DMS114 treated with DMSO at 0.1 percent for 48 hours (cell line): ENCODE measurements around the gene IPO4.

Experiments
- DNase-seq: peaks from one replicate; lab custom pipeline; 2025; ENCODE audit not compliant: unreplicated experiment; lab: John Stamatoyannopoulos, UW

The IPO4 gene

DNA sequence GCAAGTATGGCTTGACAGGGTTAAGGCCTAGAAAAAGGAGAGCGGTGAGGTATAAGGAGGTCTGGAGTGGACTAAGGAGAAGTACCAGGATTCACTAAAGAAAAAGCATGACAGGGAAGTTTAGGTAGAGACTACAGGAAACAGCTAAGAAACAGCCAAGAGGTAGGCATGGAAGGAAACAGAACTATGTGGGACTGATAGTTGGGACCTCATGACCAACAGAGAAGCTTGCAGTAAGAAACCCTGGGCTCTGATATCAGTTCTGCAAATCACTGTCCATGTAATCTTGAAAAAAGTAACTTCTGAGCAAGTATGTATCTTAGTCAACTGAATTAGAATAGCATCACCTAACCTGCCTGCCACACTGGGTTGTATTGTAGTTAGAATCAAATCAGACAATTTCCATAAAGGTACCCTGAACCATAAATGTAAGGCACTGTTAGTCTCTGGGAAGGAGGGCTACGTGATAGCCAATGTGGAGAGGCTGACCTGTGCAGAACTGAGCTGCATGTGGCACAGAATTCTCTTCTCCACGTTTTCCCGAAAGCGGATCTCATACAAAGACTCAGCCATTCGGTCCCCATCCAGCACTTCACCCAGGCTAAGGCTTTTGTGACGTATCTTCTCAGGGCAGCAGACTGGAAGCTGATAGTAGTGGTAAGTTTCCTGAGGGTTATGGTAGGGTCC is 5.7 kb upstream of the IPO4 start:
- DNase-seq: no peak

DNA sequence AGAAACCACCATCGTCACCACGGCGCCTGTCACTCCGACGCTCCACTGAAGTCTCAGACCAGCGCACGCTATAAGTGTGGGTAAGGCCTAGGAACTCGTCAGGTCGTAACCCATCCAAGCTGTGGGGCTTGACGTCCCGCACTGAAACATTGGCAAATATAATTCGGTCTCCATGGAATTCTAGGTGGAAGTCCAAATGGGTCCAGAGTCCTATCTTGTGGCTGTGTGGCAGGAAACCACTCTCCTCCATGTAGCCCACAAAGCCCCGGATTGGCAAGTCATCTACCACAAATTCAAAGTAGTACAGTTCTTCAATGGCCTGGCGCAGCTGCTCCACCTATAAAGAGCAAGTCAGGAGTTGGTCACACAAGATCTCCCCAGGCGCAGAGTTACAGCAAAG is 4.3 kb upstream of the IPO4 start:
- no peak for DNase-seq

DNA sequence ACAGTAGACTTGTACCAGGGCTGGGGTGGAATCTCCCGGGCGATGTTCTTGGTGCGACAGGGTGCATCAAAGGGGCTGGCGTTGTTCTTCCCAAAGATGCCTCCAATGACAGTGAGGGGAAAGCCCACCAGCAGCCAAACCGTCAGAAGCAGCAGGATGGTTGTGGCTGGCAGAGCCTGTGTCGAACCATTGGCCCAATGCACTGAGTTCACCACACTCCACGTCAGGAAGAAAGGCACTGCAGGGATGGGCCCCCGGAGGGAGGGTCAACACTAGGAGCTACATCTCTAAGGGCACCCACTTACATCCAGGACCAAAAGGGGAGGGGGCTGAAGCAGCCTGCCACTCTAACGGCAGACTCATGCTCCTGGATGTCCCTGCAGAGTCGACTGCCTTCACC is 1.8 kb upstream of the IPO4 start:
- DNase-seq: no peak

DNA sequence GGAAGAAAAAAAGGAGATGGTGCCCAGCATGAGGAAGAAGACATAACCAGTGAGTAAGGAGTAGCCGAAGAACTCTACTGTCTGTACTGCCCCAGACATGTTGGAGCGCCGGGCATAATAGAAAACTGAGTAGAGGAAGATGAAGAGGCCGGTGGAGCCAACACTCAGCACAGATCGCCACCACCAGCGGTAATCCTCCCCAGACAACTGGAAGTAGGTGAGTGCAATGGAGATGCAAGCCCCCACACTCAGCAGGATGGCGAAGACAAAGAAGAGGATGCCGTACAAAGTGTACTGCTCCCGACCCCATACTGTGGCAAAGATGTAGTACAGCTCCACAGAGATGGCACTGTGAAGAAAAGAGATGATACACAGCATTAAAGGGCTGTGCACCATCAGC is 844 bp upstream of the IPO4 start:
- DNase-seq: no peak

DNA sequence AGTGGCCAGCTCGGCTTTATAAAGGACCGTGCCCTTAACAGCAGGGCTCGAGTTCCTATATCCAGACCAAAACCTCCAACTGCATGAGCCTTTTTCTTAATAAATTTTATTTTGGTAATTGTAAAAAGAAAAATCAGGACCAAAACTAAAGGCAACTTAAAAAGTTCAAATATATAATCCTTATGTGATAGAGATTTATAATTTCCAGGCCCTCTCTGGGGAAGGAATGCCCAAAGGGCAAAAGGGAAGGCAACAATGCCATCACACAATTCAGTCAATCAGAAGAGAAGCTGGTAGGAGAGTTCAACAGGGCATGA is 401 bp upstream of the IPO4 start:
- no peak for DNase-seq

DNA sequence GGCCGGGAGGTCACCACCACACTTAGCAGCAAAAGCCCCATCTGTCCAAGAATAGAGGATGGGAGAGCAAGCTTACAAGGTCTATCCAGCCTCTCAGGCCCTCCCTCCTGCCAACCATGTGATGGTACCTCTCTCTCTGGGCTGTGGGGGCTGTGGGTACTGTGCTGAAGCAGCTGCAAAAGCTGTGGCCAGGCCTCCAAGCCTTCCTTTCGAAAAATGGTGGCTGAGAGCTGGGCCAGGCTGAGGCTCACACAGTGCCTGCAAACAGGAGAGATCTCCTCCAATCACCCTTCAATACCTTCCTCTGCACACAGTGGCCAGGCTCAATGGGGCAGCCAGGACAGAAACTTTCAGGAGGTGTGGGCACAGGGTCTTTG is 1.1 kb downstream of the IPO4 start:
- DNase-seq: no peak

DNA sequence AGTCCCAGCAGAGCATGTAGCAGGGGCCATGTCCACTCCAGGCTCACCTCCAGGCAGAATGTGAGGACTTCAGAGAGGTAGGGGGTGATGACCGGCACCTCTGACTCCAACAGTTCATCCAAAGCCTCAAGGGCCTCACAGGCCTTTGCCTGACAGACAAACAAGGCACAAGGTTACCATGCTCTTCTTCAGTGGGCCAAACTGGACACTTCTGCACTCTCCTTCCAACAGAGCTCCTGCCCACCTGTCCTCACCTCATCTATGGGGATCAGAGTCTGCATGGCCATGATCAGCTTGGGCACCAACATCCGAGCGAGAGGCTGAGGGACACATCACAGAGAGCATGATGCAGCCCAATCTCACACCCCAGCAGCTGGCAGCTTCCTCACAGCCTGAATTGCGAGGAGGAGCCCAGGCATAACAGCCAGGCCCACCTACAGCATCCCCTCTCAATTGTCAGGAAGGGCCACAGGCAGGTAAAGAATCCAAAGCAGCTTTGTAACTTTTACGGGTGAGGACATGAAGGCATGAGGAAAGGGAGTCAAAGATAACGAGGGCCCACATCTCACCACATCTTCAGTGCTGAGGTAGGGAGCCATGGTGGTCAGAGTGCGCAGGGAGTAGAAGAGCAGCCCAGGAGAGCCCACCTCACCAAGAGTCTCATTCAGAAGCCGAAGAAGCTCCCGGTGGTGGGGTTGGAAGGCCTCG is 1.6 kb downstream of the IPO4 start:
- no peak for DNase-seq

DNA sequence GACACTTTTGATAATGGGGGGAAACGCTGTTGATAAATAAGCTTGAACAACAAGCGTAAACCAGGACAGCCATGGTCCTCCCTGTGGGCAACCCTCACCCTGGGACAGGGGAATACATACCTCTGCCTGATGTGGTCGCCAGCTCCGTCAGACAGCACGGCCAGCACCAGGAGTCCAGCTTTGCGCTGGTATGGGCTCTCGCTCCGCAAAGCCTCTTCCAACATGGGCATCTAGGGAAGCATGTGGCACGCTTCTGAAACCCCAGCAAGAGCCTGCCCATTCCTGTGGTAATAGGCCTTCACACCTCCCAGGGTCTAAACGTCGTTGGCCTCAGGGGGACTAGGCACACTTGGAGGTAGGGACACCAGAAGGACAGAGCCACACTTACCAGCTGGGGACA is 2.9 kb downstream of the IPO4 start:
- DNase-seq: no peak

DNA sequence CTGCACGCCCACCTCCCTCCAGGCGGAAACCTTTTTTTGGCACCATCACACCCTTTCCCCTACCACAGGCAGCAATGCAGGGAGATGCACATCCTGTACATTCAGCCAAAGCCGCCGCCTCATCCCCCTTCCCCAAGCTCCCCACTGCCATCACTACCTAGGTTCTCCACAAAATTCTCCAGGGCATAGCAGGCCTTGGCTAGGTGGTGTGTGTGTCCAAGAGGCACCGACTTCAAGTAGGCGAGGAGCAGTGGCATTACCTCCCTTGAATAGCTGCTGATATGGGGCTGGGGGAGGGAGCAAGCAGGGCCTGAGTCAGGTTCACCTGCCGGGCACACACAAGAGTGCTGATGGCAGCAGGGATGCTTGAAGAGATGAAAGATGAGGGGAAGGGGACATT is 3.6 kb downstream of the IPO4 start:
- DNase-seq: no peak

DNA sequence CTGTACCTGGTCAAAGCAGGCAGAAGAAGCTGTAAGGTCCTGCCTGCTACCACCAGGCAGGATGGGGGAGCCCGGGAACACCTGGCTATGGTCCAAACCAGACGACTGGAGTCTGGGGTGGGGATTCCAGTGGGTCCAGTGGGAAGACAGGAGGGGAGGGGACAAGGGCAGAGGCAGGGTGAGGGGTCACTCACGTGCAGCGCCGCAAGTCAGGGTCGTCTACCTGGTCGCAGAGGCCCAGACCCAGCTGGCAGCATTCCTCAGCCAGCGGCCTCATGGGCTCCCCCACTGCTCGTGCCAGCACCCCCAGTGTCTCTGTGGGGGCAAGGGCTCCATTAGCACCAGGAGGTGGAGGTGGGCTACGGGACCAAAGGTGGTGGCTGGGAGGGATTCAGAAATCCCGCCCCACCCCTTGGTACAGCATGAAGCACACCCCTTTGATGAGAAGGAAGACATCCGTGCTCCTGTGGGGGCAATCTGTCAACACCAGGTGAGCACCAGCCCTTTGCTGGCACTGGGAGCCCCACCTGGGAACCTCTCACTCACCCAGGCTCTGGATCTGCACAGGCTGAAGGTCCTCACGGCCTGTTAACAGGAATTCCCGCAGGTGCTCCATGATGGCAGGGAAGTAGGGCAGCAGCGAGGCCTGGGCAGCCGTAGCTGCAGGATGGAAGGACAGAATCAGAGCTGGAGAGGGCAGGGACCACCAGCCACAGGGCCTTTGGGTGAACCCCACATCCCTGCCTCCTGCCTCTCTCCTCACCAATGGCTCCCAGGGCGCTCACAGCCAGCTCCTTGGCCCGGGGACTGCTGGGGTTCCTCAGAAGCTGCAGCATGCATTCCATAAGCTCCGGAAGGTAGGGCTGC is 4.3 kb downstream of the IPO4 start:
- DNase-seq: no peak

DNA sequence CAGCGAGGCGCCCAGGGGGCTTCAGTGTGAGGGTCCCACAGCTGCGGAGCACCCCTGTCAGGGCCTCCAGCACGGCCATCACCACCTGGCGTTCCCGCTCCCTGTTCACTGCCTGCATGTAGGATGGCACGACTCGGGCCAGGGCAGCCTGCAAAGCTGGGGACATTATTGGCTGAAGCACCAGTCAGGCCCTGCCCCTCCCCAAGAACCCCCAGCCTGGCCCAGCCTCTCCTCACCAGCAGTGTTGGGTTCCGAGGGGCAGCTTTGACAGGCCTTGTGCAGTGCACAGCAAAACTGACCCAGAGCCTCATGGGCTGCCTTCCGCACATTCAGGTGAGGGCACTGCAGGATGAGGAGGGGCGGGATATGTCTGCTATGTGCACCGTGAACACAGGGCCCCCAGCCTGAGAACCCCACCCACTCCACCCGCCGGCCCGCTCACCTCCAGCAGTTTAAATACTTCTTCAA is 5.6 kb downstream of the IPO4 start:
- DNase-seq: no peak

DNA sequence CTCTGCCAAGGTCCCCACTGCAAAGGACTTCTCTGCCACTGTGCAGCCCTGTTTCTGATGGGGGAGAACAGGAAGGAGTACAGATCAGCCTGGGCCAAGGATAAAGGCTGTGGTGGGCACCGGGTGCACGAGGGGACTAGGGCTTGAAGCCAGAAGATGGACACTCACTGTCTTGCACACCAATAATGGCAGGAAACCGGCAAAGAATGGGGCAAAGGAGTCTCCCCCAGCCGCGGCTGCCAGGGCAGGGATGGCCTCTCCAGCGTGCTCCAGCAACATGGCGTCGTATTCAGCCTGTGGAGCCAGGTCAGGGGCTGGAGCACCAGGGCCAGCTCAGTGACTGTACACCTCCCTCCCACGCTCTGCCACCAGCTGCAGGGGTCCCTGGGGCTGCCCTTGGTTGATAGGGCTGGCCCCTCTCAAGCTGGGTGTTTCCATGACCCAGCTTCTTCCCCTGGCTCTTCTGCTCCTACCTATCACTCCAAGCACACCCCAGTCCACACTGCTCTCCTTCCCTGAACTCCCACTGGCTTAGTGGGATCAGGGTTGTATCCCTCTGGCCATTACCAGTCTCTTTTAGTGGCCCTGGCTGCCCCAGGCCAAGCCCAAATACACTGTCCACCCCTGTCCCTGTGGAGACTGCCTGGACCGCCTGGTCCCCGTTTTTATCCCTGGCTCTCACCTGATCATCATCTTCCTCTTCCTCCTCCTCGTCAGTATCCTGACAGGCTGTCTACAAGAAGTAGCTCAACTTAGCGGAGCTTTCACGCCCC is 6.3 kb downstream of the IPO4 start:
- no peak for DNase-seq

DNA sequence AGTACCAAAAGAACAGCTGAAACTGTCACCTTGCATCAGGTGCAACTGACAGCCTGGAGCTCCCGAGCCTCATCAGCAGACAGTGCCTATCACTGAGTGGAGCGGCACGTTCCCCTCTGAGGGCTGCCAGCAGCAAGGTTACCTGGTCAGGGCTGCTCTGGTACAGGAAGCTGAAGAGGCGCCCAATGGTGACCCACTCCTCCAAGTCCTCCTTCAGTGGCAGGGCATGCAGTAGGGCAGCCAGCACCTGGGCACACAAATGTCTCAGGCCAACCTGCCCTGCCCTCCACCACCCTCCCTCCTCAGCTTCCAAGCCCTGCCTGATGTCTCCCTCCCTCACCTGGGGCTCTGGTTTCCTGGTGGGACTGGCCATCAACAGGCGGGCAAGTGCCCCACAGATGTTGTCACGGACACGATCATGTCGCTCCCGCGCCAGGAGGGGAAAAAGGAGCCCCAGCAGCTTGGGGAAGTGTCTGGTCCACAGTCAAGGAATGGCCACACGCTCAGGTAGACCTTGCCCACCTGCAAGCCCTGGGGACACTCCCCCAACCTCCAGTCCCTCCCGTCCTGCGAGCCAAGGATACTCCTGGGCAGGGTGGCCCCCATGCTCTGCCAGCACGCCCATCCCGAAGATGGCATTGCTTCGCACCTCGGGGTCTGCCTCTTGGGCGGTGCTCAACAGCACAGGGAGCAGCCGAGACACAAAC is 7.1 kb downstream of the IPO4 start:
- DNase-seq: no peak

DNA sequence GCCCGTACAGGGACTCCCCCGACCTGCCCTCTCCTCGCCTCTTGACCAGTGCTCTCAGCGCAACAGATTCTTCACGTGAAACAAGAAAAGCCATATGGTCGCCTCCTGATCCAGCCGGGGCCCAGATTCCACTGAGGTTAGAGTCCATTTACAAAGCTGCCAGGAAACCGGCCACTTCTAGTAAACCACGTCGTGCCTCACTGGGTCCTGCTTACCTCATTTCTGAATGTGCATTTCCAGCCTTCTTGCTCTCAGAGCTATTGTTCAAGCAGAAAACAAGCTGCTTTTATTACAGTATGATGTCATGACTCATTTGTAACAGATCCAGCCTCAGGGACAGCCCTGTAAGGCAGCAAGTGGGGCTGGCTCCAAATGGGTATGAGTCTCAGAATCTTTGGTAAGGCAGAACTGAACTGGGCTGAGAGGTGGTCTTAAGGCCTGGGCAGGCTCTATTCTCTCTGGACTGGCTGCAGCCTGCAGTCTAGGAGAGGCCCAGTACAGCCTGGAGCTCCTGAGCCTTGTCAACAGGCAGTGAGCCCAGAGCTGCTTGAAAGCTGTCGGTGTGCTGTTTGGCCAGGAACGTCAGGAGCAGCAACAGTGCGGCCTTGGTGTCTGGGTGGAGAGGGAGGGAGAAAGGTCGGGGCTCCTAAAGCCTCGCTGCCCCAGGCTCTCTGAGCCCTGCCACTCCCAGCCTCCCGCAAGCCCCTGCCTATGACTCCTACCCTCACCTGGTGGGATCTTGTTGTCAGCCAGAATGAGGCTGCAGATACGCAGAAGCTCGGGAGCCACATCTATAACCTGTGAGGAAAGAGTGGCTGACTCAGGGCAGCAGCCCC is 8.4 kb downstream of the IPO4 start:
- no peak for DNase-seq

DNA sequence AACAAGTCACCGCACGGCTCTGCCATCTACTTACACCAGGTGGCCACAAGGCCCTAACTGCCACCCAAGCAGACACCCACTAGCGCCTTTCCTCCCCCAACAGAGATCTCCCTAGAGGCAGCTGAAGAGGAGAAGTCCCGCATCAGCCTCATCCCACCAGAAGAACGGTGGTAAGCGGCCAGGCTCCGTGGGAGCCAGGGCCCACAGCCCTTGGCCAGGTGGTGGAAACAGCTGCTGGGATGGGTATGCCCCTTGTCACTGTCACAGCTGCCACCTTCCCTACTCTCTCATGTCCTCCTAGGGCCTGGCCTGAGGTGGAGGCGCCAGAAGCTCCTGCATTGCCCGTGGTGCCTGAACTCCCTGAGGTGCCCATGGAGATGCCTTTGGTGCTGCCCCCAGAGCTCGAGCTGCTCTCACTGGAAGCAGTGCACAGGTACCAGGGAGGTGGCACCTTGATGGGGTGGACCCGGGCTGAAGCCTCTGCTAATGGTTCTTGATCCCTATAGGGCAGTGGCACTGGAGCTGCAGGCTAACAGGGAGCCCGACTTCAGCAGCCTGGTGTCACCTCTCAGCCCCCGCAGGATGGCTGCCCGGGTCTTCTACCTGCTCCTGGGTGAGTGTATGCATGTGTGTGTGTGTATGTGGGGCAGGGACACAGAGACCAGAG is 9.2 kb downstream of the IPO4 start:
- DNase-seq: no peak

DNA sequence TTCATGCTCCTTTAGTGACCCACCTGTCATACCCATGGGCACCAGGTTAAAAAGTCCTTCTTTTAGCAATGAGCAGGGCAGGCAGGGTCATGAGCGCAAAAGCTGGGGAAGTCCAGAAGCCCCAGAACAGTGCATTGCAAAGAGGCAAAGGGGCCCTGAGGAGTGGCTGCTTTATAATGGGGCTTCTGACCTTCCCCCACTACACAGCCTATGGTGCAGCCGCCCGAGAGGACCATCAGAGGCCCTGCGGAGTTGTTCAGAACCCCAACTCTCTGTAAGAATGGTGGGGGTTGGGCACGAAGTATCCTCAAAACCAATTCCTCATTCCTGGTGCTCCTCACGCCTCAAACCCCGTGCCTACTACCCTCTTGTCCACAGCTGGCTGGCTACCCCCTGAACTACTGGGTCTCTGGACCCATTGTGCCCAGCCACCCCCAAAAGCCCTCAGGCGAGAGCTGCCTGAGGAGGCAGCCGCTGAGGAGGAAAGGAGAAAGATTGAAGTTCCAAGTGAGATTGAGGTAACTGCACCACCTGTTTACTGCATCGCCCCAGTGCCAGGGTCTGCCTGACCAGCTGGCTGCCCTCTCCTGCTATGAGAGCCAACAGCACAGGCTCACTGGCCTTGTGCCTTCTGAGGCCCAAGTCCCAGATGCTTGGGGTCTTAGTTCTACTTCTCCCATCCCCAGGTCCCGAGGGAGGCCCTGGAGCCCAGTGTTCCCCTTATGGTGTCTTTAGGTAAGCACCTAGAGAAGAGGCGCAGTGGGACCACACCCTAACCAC is 10.0 kb downstream of the IPO4 start:
- DNase-seq: no peak

DNA sequence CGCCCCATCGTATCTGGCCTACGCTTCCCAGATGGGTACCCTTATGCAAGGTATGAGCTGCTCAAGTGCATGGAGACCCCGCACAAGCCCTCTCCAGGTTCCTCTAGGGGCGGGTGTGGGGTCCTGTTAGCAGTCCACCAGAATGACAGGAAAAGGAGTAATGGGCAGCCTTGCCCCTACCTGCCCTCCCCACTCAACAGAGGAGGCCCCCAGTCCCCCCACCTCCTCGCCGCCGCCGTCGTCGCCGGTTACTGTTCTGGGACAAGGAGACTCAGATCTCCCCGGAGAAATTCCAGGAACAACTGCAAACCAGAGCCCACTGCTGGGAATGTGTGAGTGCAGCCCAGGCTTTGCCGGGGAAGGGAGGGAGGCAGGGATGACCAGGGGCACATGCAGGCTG is 10.7 kb downstream of the IPO4 start:
- DNase-seq: no peak

DNA sequence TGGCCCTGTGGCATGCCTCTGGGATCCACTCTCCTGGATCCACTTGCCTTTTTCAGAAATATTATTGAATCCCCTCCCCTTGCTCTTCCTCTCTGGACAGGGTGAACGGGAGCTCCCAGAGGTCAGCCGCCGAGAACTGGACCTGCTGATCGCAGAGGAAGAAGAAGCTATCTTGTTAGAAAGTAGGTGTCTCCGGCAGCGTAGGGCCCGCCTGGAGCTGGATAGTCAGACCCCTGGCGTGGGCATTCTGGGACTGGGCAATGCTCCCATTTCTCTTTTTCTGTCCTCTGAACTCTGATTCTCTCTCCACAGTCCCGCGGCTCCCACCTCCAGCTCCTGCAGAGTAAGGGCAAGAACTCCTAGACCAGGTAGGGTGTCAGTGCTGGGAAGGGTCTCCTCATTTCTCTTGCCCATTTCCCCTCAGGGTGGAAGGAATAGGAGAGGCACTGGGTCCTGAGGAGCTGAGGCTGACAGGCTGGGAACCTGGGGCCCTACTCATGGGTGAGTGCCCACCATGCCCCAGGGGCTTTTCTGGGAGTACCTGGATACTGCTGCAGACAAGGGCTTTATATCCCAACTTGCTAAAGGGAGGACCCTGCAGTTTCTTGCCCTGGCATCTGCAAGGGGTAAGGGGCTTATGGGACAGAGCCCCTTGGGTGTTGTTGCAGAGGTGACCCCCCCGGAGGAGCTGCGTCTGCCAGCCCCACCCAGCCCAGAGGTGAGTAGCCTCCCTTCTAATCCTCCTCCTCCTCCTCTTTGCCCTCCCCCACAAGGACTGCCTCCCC is 11.4 kb downstream of the IPO4 start:
- DNase-seq: no peak
